Measurements from ENCODE around the gene ALDH3B1. TPM values are rescaled to one million over a fixed set of nuclear protein-coding genes. Genes with fewer than 3 reads are reported as not detected.

Gene ALDH3B1
- total RNA-seq, 4 donors from 2014 or later: 3.0 to 6.6 (median 3.5) TPM

GRCh38 chr11:68003846-68004550 lies 6.1 kb upstream of the ALDH3B1 start, which contains the start of gene UNC93B1:
Gene UNC93B1, minus strand, starts transcription at chr11:68004097. Its CDS starts 54 bp downstream, at chr11:68004043.
- H3K4me1 ChIP-seq: peaks cover 4 to 5% of the 10 kb centered on the region in 2 donors
- intact Hi-C loops (cut with DNase I): loop anchor here (10.0 kb wide), 1 partner anchor 211 kb away; the partner anchor contains the start of gene KMT5B
- WGBS, 2 donors: 21 to 36% methylated on average over 8 to 9 of the region's 64 CpGs
- H3K27me3 ChIP-seq: no peaks in the 10 kb centered on the region
- peak within 1 kb of the TSS in 1 of 3 donors; percentile 37 for H3K27ac ChIP-seq
- no peaks in the 10 kb centered on the region for H3K9me3 ChIP-seq
- peak; percentile 88 to 91 for DNase-seq
- peak within 1 kb of the TSS in 2 of 3 donors; percentile 66 to 69 for H3K4me3 ChIP-seq (replicated peaks in 1 of 3)
- H3K36me3 ChIP-seq: no peaks in the 10 kb centered on the region
- TF ChIP-seq POLR2A (IDR thresholded peaks at IDR 0.05): peak in 1 of 2 donors; percentile 76
- TF ChIP-seq CTCF (IDR thresholded peaks at IDR 0.05): no peak

GRCh38 chr11:68004551-68005335 lies 5.4 kb upstream of the ALDH3B1 start:
- intact Hi-C loops (cut with DNase I): loop anchor here (10.0 kb wide), 1 partner anchor 210 kb away; the partner anchor contains the start of gene KMT5B
- H3K4me3 ChIP-seq (replicated peaks in 1 of 3): peak overlapping the region in 1 of 3 donors; percentile 66

GRCh38 chr11:68006606-68007166 lies 3.4 kb upstream of the ALDH3B1 start:
- 96 to 97% methylated on average over 7 of the region's 7 CpGs for WGBS, 2 donors
- intact Hi-C loops (cut with DNase I): loop anchor here (10.0 kb wide), 1 partner anchor 208 kb away; the partner anchor contains the start of gene KMT5B
- peaks cover 16 to 29% of the 10 kb centered on the region in 2 donors for H3K4me1 ChIP-seq
- no peak overlapping the region for H3K4me3 ChIP-seq (replicated peaks in 1 of 3)
- H3K9me3 ChIP-seq: no peaks in the 10 kb centered on the region
- no peaks in the 10 kb centered on the region for H3K36me3 ChIP-seq
- TF ChIP-seq POLR2A (IDR thresholded peaks at IDR 0.05) (no peak), CTCF (IDR thresholded peaks at IDR 0.05) (no peak)
- H3K27me3 ChIP-seq: no peaks in the 10 kb centered on the region
- no peak overlapping the region for H3K27ac ChIP-seq
- no peak for DNase-seq

More at GRCh38 chr11:68004551-68005335, 5.4 kb upstream of the ALDH3B1 start:
- Histone ChIP-seq H3K27me3 (no peaks in the 10 kb centered on the region), H3K36me3 (no peaks in the 10 kb centered on the region), H3K27ac (no peak overlapping the region), H3K9me3 (no peaks in the 10 kb centered on the region), H3K4me1 (peaks cover 5 to 9% of the 10 kb centered on the region in 2 donors)
- no peak for DNase-seq
- 79 to 80% methylated on average over 13 to 14 of the region's 14 CpGs for whole genome bisulfite sequencing, 2 donors
- no peak for TF ChIP-seq CTCF (IDR thresholded peaks at IDR 0.05)
- TF ChIP-seq POLR2A (IDR thresholded peaks at IDR 0.05): no peak

- 89 to 93% methylated on average over 10 to 15 of the region's 16 CpGs for WGBS, 2 donors
- intact Hi-C loops (cut with DNase I): loop anchor here (10.0 kb wide), 1 partner anchor 207 kb away; the partner anchor contains the start of gene KMT5B
- no peak overlapping the region for H3K4me3 ChIP-seq (replicated peaks in 1 of 3)
- peaks cover 16 to 39% of the 10 kb centered on the region in 2 donors for H3K4me1 ChIP-seq
- TF ChIP-seq CTCF (IDR thresholded peaks at IDR 0.05) (no peak), POLR2A (IDR thresholded peaks at IDR 0.05) (no peak)
- H3K27me3 ChIP-seq: no peaks in the 10 kb centered on the region
- H3K9me3 ChIP-seq: no peaks in the 10 kb centered on the region
- H3K27ac ChIP-seq: no peak overlapping the region
- DNase-seq: no peak
- H3K36me3 ChIP-seq: no peaks in the 10 kb centered on the region
These were observed 2.4 kb upstream of the ALDH3B1 start for GRCh38 chr11:68007498-68008380.
